ENCODE data around the gene GATAD2A.
A peak's percentile ranks its signal among the peaks of the same experiment; 100 is the strongest.

GATAD2A gene

GRCh38 chr19:19487950-19488874 is 82.7 kb downstream of the GATAD2A start:
- Mint-ChIP-seq H3K4me1 (ENCODE audit: low read depth) (peaks cover 26% of the 10 kb centered on the region), H3K36me3 (ENCODE audit: low read depth) (peaks cover 3% of the 10 kb centered on the region), H3K4me3 (peak overlapping the region; percentile 75), H3K9me3 (no peaks in the 10 kb centered on the region), H3K27me3 (ENCODE audit: low read depth) (no peaks in the 10 kb centered on the region), H3K27ac (peak overlapping the region; percentile 100)

- H3K9me3 Mint-ChIP-seq = no peaks in the 10 kb centered on the region
- peaks cover 2% of the 10 kb centered on the region for H3K36me3 Mint-ChIP-seq (ENCODE audit: low read depth)
- H3K27ac Mint-ChIP-seq = peak overlapping the region; percentile 100
- no peaks in the 10 kb centered on the region for H3K27me3 Mint-ChIP-seq (ENCODE audit: low read depth)
- H3K4me1 Mint-ChIP-seq (ENCODE audit: low read depth) = peaks cover 26% of the 10 kb centered on the region
- peak overlapping the region; percentile 75 for H3K4me3 Mint-ChIP-seq
Observed at GRCh38 chr19:19488875-19489690, 83.6 kb downstream of the GATAD2A start.

- no peaks in the 10 kb centered on the region for H3K27me3 Mint-ChIP-seq (ENCODE audit: low read depth)
- H3K4me1 Mint-ChIP-seq (ENCODE audit: low read depth) = peaks cover 26% of the 10 kb centered on the region
- no peaks in the 10 kb centered on the region for H3K9me3 Mint-ChIP-seq
- peaks cover 6% of the 10 kb centered on the region for H3K36me3 Mint-ChIP-seq (ENCODE audit: low read depth)
- peak overlapping the region; percentile 75 for H3K4me3 Mint-ChIP-seq
- peak overlapping the region; percentile 100 for H3K27ac Mint-ChIP-seq
Observed at GRCh38 chr19:19489804-19490204, 84.3 kb downstream of the GATAD2A start.

- no peaks in the 10 kb centered on the region for H3K27me3 Mint-ChIP-seq (ENCODE audit: low read depth)
Observed at GRCh38 chr19:19490214-19490968, 84.9 kb downstream of the GATAD2A start.

GRCh38 chr19:19491321-19492025 is 86.0 kb downstream of the GATAD2A start:
- Mint-ChIP-seq H3K36me3 (ENCODE audit: low read depth) (peaks cover 10% of the 10 kb centered on the region), H3K4me1 (ENCODE audit: low read depth) (peaks cover 26% of the 10 kb centered on the region), H3K9me3 (no peaks in the 10 kb centered on the region), H3K4me3 (no peak overlapping the region), H3K27me3 (ENCODE audit: low read depth) (no peaks in the 10 kb centered on the region), H3K27ac (no peak overlapping the region)

More at GRCh38 chr19:19490214-19490968, 84.9 kb downstream of the GATAD2A start:
- peaks cover 26% of the 10 kb centered on the region for H3K4me1 Mint-ChIP-seq (ENCODE audit: low read depth)
- no peak overlapping the region for H3K4me3 Mint-ChIP-seq
- H3K27ac Mint-ChIP-seq = peak overlapping the region; percentile 100
- H3K36me3 Mint-ChIP-seq (ENCODE audit: low read depth) = peaks cover 9% of the 10 kb centered on the region
- H3K9me3 Mint-ChIP-seq = no peaks in the 10 kb centered on the region

GRCh38 chr19:19492026-19492610 is 86.6 kb downstream of the GATAD2A start:
- no peaks in the 10 kb centered on the region for H3K27me3 Mint-ChIP-seq (ENCODE audit: low read depth)
- H3K4me3 Mint-ChIP-seq = no peak overlapping the region
- H3K9me3 Mint-ChIP-seq = no peaks in the 10 kb centered on the region
- peaks cover 26% of the 10 kb centered on the region for H3K4me1 Mint-ChIP-seq (ENCODE audit: low read depth)
- no peak overlapping the region for H3K27ac Mint-ChIP-seq
- H3K36me3 Mint-ChIP-seq (ENCODE audit: low read depth) = peaks cover 14% of the 10 kb centered on the region

- Mint-ChIP-seq H3K27ac (no peak overlapping the region), H3K4me3 (no peak overlapping the region), H3K4me1 (ENCODE audit: low read depth) (peaks cover 13% of the 10 kb centered on the region), H3K27me3 (ENCODE audit: low read depth) (no peaks in the 10 kb centered on the region), H3K36me3 (ENCODE audit: low read depth) (peaks cover 15% of the 10 kb centered on the region), H3K9me3 (no peaks in the 10 kb centered on the region)
Observed at GRCh38 chr19:19493841-19494546, 88.5 kb downstream of the GATAD2A start.

- H3K4me1 Mint-ChIP-seq (ENCODE audit: low read depth) = no peaks in the 10 kb centered on the region
- H3K27ac Mint-ChIP-seq = no peak overlapping the region
- H3K27me3 Mint-ChIP-seq (ENCODE audit: low read depth) = no peaks in the 10 kb centered on the region
- no peaks in the 10 kb centered on the region for H3K9me3 Mint-ChIP-seq
- H3K36me3 Mint-ChIP-seq (ENCODE audit: low read depth) = peaks cover 18% of the 10 kb centered on the region
- H3K4me3 Mint-ChIP-seq = no peak overlapping the region
Observed at GRCh38 chr19:19495614-19496603, 90.4 kb downstream of the GATAD2A start.

GRCh38 chr19:19498255-19498991 is 92.9 kb downstream of the GATAD2A start:
- Mint-ChIP-seq H3K9me3 (no peaks in the 10 kb centered on the region), H3K4me1 (ENCODE audit: low read depth) (no peaks in the 10 kb centered on the region), H3K36me3 (ENCODE audit: low read depth) (peaks cover 31% of the 10 kb centered on the region), H3K27ac (no peak overlapping the region), H3K4me3 (no peak overlapping the region), H3K27me3 (ENCODE audit: low read depth) (no peaks in the 10 kb centered on the region)

- Mint-ChIP-seq H3K4me1 (ENCODE audit: low read depth) (no peaks in the 10 kb centered on the region), H3K9me3 (no peaks in the 10 kb centered on the region), H3K4me3 (no peak overlapping the region), H3K27me3 (ENCODE audit: low read depth) (no peaks in the 10 kb centered on the region), H3K27ac (no peak overlapping the region), H3K36me3 (ENCODE audit: low read depth) (peaks cover 36% of the 10 kb centered on the region)
Observed at GRCh38 chr19:19499272-19499995, 94.0 kb downstream of the GATAD2A start.

- H3K4me1 Mint-ChIP-seq (ENCODE audit: low read depth) = no peaks in the 10 kb centered on the region
- H3K27me3 Mint-ChIP-seq (ENCODE audit: low read depth) = no peaks in the 10 kb centered on the region
- H3K36me3 Mint-ChIP-seq (ENCODE audit: low read depth) = peaks cover 28% of the 10 kb centered on the region
- H3K27ac Mint-ChIP-seq = no peak overlapping the region
- no peaks in the 10 kb centered on the region for H3K9me3 Mint-ChIP-seq
- no peak overlapping the region for H3K4me3 Mint-ChIP-seq
Observed at GRCh38 chr19:19500975-19501644, 95.6 kb downstream of the GATAD2A start.

Measured in T-helper 1 cell treated with Interleukin-12 subunit alpha and Interleukin-12 subunit beta and Interleukin-4 antibody, amounts not matched to agents 30 μg/mL and 1 μg/mL, for 36 hours (primary cell).